AG09319 (cell line): Measurements from ENCODE around the gene TMEM116.
"Not testable (repeated sequence)": the region's sequence is repeated elsewhere in the genome, so short reads cannot be mapped to it uniquely, and the experiment has no call there.

Experiments used
- DNase-seq: peaks from one replicate; pipeline ENCODE4 v3.0.0-alpha.2; 2010; ENCODE audit warnings: low read depth; ENCODE audit errors: extremely low read depth
- TF ChIP-seq, protein P1 (sequence below): IDR thresholded peaks from 2 replicates; pipeline ENCODE4 v1.5.1; 2011; ENCODE audit warnings: low read depth, mild to moderate bottlenecking, inconsistent platforms, low read length, moderate library complexity

Gene TMEM116

DNA sequence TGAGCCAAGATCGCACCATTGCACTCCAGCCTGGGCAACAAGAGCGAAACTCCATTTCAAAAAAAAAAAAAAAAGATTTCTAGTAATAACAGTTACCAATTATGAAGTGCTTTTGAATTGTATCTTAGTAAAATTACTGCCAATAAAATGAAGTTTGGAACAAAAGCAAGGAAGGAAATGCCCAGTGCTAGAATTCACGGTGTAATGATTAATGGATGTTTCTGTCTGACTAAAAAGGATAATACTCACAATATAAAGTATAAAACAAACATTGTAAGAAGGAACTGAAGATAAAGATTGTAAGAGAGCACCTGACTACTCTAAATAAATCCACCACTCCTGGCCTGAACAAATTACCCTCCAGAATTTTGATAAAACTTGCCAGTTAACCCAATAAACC lies 4.0 kb downstream of the TMEM116 start:
- TF ChIP-seq, protein P1, sequence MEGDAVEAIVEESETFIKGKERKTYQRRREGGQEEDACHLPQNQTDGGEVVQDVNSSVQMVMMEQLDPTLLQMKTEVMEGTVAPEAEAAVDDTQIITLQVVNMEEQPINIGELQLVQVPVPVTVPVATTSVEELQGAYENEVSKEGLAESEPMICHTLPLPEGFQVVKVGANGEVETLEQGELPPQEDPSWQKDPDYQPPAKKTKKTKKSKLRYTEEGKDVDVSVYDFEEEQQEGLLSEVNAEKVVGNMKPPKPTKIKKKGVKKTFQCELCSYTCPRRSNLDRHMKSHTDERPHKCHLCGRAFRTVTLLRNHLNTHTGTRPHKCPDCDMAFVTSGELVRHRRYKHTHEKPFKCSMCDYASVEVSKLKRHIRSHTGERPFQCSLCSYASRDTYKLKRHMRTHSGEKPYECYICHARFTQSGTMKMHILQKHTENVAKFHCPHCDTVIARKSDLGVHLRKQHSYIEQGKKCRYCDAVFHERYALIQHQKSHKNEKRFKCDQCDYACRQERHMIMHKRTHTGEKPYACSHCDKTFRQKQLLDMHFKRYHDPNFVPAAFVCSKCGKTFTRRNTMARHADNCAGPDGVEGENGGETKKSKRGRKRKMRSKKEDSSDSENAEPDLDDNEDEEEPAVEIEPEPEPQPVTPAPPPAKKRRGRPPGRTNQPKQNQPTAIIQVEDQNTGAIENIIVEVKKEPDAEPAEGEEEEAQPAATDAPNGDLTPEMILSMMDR, result no peak
- no peak for DNase-seq

DNA sequence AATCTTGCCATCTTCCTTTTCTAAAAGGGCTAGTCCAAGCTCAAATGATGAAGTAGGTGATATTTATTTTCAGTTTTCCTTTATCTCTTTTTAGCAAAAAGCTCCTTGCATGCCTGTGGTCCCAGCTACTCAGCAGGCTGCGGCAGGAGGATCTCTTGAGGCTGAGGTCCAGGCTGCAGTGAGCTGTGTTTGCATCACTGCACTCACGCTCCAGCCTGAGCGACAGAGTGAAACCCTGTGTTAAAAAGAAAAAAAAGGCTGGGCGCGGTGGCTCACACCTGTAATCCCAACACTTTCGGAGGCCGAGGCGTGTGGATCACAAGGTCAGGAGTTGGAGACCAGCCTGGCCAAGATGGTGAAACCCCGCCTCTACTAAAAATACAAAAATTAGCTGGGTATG lies 5.0 kb downstream of the TMEM116 start:
- TF ChIP-seq, protein P1, result no peak
- DNase-seq, result no peak

DNA sequence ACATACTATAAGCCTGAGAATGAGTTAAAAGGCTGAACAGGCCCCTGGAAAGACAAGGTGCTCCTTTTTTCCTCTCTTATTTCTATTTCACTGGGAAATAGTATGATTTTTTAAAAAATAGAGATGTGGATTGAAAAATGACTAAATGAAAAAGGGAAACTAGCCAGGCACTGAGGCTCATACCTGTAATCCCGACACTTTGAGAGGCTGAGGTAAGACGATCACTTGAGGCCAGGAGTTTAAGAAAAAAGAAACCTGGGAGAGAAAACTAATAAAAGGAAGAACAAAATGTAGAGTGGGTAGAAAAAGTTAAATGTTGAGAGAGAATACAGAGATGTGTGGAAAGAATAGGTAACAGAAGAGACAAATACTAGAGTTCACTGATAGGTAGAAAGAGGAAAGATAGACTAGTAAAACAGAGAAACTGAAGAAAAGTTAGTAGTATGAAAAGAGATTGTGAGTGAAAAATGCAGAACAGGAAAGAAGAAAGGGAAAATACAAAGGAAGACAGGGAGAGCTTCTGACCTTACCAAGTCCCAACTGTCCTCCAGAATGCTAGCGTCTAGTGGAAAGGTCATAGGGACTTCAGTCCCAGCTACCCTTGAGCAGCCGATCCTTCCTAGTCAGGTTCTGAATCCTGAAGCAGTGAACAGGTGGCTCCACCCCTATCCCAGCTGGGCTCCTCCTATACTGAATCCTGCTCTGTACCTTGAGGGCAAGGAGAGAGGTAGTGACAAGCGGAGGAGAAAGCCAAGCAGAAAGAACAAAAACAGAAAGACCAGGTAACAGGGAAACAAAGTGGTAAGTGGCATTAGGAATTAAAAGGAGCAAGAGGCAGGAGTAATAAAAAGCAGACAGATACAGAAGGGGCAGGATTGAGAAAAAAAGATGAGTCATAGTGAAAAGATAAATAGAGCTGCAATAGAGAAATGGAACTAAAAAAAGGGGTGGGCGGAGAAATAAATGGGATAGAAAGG lies 7.3 kb downstream of the TMEM116 start:
- TF ChIP-seq, protein P1, result no peak
- no peak for DNase-seq

DNA sequence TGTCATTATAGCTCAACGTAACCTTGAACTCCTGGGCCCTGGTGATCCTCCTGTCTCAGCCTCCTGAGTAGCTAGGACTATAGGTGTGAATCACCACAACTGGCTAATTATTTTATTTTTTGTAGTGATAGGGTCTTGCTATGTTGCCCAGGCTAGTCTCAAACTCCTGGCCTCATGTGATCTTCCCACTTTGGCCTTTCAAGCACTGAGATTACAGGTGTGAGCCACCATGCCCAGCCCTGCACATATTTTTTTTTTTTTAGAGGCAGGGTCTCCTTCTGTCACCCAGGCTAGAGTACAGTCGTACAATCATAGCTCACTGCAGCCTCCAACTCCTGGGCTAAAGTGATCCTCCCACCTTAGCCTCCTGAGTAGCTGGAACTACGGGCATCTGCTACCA lies 8.9 kb downstream of the TMEM116 start:
- TF ChIP-seq, protein P1, result no peak
- DNase-seq, result no peak

DNA sequence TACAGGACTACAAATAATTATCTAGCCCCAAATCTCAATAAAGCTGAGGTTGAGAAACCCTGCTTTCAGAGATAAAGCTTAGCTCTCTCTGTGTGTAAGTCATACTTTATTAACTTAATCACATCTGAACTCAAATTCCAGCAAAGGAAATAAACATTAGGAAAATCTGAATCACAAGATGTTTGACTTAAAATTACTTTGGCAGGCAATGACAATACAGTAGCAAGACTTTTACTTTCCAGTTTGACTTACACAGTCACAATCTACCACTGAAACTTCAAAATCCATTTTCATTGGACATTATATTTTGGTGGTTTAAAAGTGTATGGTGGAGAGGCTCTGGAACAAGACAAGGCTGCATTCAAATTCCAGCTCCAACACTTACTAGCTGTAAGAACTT lies 11.4 kb downstream of the TMEM116 start:
- TF ChIP-seq, protein P1, result no peak
- no peak for DNase-seq

DNA sequence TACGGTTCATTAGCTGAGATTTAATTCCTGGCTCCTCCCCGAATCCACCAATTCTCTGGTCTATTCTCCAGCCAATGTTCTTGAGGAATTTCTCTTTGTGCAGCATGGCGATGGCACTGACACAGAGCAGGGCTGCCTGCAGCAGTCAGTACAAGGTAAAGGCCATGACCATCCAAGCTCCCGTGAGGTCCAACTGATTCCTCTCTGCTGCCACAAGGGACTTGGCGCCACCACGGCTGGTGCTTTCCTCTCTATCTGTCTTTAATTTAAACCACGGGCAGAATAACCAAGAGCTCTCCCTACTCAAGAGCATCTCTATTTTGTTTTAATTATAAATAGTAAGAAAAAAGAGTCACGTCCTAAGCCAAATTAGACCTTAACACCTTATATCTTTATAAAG lies 12.1 kb downstream of the TMEM116 start:
- TF ChIP-seq, protein P1, result no peak
- DNase-seq, result no peak

DNA sequence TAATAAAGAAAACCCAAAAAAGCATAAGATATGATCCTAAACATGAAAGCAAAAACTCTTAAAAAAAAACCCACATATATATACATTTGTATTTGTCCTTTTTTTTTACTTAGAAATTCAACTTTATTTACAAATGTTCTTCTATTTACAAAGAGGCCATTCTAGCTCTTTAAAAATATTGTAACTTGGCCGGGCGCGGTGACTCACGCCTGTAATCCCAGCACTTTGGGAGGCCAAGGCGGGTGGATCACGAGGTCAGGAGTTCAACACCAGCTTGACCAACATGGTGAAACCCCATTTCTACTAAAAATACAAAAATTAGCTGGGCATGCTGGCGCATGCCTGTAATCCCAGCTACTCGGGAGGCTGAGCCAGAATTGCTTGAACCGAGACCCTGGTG lies 13.8 kb downstream of the TMEM116 start:
- not testable (repeated sequence) for DNase-seq

DNA sequence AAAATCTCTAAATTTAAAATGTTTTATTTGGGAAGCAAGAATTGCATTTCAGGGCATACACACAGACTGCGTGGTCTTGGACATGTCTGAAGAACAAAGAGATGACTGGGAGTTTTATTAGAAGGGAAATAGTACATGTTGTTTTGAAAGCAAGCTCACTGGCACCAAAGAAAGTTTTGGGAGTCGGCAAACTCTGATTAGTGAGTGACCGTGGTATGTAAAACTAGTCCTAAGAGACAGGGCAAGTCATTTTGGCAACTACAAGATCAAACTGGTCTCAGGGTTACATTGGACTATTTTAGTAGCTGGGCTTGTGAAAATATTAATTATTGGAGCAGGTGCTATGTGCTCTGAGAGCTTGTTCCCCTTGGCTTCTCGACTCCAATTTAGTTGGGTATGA lies 14.9 kb downstream of the TMEM116 start:
- DNase-seq, result no peak
- TF ChIP-seq, protein P1, result no peak
